GM10248 (cell line): ENCODE results near the gene TMEM164.

ENCODE experiments used
- CTCF ChIA-PET: fragments of 300-600 bp; sonication (Branson Sonifier 250); formaldehyde crosslinking; extraction: SDS; loops from one replicate; lab custom pipeline; 2021; ENCODE audit warnings: antibody characterized with exemption; lab: Yijun Ruan, JAX
- POLR2A ChIA-PET: fragments of 350-650 bp; sonication (Branson Sonifier 250); formaldehyde crosslinking; extraction: SDS; loops from one replicate; lab custom pipeline; 2020; ENCODE audit warnings: antibody characterized with exemption; lab: Yijun Ruan, JAX
- DNase-seq: peaks from one replicate; pipeline ENCODE4 v3.0.0; 2012; ENCODE audit errors: extremely low spot score
- CTCF ChIP-seq: IDR thresholded peaks from 2 replicates; pipeline ENCODE4 v1.5.1; 2012; ENCODE audit warnings: mild to moderate bottlenecking, low read depth; ENCODE audit errors: extremely low read depth, missing control alignments, control extremely low read depth

TMEM164 gene

DNA sequence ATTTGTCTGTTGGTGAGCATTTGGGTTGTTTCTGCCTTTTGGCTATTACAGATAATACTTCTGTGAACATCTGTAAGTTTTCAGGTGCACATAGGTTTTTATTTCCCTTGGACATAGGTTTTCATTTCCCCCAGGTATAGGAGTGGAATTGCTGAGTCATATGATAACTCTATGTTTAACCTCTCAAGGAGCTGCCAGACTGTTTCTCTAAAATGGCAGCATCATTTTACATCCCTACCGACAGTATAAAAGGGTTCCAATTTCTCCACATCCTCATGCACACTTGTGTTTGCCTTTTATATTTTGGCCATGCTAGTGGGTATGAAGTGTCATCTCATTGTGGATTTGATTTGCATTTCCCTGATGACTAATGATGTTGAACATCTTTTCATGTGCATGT is 53.5 kb downstream of the TMEM164 start:
- no peak for DNase-seq
- CTCF ChIA-PET = no interaction called here
- no peak for TF ChIP-seq CTCF
- POLR2A ChIA-PET = no interaction called here

DNA sequence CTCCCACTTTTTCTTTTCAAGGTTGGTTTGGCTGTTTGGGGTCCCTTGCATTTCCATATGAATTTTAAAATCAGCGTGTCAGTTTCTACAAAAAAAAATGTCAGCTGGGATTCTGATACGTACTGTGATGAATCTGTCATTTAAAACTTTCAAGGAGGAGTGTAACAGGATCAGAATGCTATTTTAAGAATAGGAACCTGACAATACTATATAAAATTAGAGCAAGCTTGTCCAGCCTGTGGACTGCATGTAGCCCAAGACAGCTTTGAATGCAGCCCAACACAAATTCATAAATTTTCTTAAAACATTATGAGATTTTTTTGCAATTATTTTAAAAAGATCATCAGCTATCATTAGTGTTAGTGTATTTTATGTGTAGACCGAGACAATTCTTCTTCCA is 56.5 kb downstream of the TMEM164 start:
- CTCF ChIA-PET = interaction anchor here (1.3 kb wide), 1 partner anchor 14 kb away, joined by 3 read pairs; no protein-coding TSS in a partner anchor
- no peak for DNase-seq
- no peak for TF ChIP-seq CTCF
- POLR2A ChIA-PET = no interaction called here

DNA sequence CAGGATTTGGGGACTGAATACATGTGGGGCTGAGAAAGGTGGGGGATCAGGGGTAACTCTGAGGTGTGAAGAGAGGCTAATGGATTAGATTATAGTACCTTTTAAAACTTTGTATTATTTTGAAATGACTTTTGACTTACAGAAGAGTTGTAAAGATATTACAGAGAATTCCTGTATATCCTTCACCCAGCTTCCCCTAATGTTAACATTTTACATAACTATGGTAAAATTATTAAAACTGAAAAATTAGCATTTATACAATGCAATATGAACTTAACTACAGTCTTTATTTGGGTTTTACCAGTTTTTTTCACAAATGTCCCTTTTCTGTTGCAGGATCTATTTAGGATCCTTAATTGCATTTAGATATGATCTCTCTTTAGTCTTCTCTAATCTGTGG is 57.4 kb downstream of the TMEM164 start:
- ChIA-PET POLR2A (no interaction called here), CTCF (interaction anchor here (1.3 kb wide), 1 partner anchor 15 kb away, joined by 3 read pairs; no protein-coding TSS in a partner anchor)
- no peak for DNase-seq
- TF ChIP-seq CTCF = no peak

GRCh38 chrX:110060846-110061537 is 58.1 kb downstream of the TMEM164 start:
- ChIA-PET POLR2A (no interaction called here), CTCF (interaction anchor here (0.9 to 1.3 kb wide), 2 partner anchors 14 to 15 kb away, joined by 3 read pairs; no protein-coding TSS in a partner anchor)
- TF ChIP-seq CTCF = no peak
- DNase-seq = no peak

- ChIA-PET CTCF (interaction anchor here (1.1 to 1.5 kb wide), 2 partner anchors 9 to 42 kb away, joined by 3 to 5 read pairs; no protein-coding TSS in a partner anchor), POLR2A (no interaction called here)
- no peak for TF ChIP-seq CTCF
- no peak for DNase-seq
These were observed 60.0 kb downstream of the TMEM164 start for GRCh38 chrX:110062919-110063318.

DNA sequence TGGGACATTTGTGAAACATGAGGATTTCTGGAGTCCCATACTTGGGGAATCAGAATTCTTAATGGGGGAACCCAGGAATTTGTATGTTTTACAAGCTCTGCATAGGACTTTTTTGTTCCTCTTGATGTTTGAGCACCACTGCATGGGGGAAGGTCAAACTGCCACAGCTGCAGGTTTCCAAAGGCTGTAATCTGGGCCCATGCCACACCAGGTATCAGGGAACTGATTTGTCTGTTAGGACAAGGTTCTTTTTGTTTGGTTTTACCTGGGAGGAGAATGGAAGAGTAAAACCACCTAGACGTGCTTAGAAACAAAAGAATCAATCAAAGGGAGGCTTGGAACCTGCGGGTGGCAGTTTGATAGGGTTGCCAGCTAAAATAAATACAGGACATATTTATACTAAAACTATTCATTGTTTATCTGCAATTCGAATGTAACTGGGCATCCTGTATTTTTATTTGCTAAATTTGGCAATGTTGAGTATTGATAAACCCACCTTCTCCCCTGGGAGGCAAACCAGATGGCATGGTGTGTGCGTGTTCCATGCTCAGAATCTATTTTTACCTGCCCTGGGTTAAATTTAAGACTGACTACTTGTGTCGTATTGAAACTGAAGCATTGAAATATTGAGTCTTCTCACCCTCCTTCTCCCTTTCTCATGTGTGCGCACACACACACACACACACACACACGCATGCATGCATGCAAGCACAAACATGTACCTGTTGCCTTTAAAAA is 63.7 kb downstream of the TMEM164 start:
- TF ChIP-seq CTCF = no peak
- CTCF ChIA-PET = no interaction called here
- DNase-seq = no peak
- POLR2A ChIA-PET = no interaction called here
